Measurements from ENCODE around the gene SLC38A11.
"Not testable (repeated sequence)": the region's sequence is repeated elsewhere in the genome, so short reads cannot be mapped to it uniquely, and the experiment has no call there.

Gene SLC38A11

DNA sequence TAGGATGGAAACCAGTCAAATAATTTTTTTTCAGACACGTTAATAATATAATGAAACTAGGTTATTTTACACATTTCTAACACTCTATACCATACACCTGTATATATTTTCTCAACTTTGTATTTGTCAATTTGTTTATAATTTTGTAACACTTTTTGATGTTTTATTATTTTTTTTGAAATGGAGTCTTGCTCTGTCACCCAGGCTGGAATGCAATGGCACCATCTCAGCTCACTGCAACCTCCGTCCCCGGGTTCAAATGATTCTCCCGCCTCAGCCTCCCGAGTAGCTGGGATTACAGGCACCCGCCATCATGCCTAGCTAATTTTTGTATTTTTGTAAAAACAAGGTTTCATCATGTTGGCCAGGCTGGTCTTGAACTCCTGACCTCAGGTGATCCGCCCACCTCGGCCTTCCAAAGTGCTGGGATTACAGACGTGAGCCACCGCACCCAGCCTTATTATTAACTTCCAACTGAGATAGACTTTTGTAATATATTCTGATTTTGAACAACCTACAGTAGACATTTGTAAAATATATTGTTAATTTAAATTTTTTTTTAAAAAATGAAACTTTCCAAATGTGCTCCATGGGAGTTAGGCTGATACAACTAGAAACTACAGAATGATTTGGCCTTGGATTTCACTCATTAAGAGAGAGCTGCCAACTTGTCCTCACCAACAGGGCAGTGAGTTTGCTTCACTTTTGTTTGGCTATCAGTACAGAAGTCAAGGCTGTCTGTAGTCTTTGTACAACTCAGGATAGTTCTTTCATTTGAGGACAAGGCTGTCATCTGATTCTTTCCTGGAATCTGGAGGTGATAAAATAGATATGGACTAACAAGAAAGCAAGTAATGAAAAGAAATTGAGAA, 79.8 kb downstream of the SLC38A11 start:
- DNase-seq: no peak

DNA sequence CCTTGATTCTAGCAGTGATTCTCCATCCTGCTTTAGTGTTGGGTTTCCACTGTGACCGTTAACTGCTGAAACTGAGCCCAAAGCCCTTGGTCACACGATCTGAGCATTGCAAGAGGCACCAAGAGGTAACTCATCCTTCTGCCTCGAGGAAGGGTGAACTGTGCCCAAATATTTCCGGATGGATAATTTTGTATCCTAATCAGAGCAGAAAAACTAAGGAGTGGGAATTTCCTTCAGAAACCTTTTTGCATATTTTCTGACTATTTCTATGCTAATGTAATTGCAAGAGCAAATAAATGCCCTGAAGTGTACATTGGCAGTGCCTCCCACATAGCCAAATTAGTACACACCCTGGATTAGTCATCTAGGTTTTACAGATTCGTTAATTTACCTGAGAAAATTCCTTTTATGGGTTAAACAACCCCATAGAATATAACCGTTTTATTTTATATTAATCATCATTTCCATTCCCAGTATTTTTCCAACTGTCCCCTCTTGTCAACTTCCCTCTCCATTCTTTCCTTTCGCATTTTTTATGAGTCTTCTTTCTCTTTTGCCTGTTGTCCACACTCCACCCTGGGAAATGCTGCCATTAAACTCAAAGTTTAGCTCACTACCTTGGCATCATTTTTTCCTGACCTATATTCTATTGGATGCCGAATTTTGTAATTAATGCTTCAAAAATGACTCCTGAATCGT, 82.0 kb downstream of the SLC38A11 start:
- no peak for DNase-seq

DNA sequence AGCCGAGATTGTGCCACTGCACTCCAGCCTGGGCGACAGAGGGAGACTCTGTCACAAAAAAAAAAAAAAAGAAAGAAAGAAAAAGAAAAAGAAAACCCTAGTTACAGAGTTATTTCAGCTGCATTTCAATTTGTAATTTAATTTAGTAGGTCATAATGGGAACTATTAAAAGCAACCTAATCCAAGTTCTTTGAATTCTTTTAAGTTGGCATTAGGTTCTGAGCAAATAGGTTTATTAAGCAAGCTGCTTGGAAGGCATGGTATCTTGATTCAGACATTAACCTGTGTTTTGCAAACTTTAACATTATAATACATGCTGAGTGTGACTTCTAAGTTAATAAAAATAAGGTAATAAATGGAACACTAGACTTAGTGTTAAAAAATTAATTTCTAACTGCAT, 83.9 kb downstream of the SLC38A11 start:
- DNase-seq: no peak

DNA sequence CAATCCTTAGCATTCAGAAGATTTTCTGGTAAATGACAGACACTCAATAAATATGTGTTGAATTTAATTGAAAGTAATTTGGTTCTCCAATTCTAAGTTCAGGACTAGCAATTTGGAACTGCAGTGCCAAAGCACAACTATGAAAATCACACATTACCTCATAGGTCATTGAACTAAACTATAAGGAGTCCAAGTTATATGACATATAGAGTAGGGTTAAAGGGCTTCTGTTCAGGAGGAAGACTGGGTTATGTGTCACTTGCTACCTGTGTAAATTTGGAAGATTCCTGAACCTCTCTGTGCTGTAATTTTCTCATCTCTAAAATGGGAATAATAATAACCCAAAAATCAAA, 85.9 kb downstream of the SLC38A11 start:
- DNase-seq: no peak

DNA sequence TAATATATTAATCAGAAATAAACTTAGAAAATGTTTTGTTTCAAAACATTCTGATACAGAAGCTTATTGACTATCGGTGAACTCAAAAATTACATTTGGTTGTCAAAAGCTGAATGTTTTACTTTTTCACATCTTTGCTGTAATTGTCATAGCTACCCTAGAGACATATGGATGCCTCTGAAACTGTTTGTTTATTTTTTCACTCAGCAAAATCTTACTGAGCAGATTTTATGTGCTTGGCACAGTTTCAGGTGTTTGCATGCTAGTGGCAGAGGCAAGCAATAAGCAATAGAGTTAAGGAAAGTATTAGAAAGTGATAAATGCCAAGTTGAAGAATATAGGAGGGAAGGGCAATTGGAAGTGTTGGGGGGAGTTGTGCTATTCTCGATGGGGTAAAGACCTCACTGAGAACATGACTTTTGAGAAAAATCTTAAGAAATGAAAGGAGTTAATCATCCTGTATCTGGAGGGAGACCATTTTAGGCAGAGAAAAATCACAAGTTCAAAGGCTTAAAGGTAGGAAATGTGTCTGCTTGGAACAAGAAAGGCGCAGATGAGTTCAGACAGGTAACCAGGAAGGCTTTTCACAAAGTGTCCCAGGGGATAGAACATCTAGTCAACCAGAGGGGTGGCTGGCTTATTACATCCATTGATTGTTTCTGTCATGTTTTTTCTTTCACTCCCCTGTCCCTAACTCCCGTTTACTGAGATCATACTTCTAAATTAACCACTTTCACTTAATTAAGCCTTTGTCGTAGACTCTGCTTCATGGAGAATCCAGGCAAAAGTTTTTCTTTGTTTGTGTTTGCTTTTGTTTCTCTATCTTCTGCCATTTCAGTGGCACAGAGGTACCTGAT, 86.5 kb downstream of the SLC38A11 start:
- no peak for DNase-seq

DNA sequence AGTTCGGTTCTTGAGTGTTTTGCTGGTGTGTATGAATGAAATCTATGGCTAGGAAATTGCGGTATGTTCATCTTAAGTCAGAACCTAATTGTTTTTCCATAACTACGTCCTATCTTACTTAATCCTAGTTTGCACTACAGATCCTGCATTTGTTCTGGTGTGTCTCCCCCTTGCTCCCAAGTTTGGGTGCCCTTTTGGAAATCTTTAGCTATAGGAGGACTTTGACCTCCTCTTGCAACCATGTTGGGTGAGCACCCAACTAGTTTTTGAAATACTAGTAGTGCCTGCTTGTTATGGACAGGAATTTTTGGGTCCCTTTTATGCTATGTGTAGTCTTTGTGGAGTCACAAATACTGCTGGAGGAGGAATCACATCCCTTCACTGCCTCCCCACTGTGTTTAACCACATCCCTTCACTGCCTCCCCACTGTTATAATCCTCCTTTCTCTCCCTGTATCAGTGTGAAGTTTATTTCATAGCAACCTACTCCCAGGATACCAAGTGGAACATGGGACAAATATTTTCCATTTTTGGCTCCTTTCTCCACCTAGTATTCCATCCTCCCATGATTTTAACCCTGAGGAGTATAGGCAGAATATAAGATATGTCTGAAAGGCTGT, 87.4 kb downstream of the SLC38A11 start:
- DNase-seq: no peak

DNA sequence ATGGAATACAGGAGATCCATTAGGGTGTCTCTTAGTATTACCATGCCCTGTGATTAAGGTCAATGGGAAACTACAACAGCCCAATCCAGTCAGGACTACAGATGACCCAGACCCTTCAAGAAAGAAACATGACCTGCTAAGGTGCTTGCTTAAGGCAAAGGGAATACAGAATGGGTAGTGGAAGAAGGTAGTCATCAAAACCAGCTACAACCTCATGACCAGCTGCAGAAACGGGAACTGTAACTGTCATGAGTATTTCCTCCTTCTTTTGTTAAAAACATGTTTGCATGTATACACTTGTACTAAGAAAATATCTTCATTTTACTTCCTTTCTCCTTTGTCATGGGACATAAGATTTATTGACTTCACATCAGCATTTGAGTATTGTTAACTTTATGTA, 88.9 kb downstream of the SLC38A11 start:
- peak; percentile 32 to 39 for DNase-seq

DNA sequence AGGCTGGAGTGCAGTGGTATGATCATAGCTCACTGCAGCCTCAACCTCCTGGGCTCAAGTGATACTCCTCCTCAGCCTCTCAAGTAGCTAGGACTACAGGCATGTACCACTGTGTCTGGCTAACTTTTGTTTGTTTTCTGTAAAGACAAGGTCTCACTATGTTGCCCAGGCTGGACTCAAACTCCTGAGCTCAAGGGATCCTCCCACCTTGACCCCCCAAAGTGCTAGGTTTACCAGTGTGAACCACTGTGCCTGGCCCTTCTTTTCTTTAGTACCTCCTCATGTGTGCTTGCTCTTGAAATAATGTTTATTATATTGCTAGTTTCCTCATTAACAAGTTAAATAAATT, 94.7 kb downstream of the SLC38A11 start:
- DNase-seq: no peak

DNA sequence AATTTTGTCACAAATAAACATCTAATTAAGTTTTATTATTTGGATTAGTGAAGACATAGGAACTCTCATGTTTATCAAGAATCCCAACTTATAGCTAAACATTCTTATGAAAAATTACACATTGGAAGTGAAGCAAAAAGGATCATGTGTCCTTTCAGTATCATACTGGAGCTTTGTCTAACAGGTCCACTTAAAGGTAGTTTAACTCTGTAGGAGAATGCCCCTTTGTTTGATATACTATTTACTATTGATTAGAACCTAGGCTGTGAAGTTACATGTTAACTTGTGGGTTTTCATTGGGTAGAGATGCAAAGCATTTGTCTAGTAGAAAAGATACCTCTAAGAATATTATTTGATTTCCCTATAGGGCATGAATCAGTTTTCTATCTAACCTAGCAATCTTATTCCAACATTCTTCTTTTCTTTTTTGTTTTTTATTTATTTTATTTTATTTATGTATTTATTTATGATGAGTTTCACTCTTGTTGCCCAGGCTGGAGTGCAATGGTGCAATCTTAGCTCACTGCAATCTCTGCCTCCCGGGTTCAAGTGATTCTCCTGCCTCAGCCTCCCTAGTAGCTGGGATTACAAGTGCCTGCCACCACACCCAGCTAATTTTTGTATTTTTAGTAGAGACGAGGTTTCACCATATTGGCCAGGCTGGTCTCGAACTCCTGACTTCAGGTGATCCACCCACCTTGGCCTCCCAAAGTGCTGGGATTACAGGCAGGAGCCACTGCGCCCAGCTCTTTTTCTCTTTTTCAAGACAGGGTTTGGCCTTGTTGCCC, 95.2 kb downstream of the SLC38A11 start:
- DNase-seq: not testable (repeated sequence)

DNA sequence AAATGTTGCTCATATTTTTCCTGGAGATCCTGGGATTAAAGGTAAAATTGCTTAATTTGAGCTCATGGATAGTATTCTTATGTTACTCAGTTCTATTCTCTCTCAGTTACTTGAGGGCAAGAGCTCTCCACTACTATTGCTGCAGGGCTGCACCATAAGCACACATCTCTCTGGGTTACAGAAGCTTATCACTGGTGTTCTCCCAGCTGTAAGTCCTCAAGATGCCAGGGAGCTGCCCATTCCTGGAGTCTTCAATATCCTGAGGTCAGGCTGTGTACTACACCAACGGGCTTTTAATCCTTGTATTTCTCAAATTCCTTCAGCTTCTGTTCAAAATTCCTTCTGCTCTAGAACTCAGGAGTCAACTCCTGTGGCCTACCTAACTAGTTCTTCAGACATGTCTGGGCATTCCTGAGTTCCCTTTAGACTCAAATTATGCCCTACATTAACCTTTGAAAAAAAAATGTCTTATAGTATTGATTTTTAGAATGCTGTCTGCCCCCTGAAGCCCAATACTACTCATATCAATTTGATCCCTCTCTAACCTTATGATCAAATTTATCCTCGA, 96.0 kb downstream of the SLC38A11 start:
- no peak for DNase-seq

DNA sequence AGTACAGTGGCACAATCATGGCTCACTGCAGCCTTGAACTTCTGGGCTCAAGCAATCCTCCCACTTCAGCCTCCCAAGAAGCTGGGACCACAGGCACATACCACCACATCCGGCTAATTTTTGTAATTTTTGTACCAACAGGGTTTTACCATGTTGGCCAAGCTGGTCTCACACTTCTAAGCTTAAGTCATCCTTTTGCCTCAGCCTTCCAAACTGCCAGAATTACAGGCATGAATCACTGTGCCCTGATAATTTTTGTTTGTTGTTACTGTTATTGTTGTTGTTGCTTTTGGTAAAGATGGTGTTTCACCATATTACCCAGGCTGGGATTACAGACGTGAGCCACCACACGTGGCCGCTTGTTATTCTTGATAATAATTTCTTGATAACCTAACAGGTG, 103.2 kb downstream of the SLC38A11 start:
- DNase-seq: no peak

DNA sequence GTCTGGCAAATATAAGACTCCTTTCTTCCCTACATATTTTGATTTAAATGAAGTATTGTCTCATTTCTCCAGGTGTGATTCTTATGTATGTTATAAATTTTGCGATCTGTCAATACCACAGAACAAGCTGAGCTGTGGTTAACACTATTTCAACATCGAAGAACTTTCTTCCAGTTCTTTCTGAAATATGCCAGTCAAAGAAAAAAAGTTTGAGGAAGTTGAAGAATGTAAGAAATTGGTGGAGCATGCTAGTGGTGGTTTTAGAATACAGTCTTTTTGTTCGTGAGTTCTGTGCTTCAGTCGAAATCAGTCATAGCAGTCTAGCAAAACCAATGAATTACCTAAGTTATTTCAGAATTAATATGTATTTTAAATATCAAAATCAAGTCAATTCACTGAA, 105.1 kb downstream of the SLC38A11 start:
- peak; percentile 83 to 89 for DNase-seq

DNA sequence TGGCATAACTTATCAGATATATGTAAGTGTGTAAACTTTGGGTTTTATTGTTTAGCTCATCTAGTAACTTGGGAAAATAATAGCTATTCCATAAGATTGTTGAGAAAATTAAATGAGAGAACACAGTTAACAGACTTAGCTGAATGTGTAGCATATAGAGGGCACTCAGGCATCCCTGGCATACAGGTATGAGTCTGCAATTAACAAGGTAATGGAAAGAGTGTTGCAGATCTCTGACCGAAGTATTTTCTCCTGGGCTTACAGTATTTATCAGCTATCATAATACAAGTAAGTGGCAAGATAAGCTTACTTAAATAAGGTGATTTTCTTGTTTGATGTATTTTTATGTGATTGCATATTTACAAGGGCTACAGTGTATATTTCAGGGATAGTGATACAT, 105.8 kb downstream of the SLC38A11 start:
- DNase-seq: no peak

DNA sequence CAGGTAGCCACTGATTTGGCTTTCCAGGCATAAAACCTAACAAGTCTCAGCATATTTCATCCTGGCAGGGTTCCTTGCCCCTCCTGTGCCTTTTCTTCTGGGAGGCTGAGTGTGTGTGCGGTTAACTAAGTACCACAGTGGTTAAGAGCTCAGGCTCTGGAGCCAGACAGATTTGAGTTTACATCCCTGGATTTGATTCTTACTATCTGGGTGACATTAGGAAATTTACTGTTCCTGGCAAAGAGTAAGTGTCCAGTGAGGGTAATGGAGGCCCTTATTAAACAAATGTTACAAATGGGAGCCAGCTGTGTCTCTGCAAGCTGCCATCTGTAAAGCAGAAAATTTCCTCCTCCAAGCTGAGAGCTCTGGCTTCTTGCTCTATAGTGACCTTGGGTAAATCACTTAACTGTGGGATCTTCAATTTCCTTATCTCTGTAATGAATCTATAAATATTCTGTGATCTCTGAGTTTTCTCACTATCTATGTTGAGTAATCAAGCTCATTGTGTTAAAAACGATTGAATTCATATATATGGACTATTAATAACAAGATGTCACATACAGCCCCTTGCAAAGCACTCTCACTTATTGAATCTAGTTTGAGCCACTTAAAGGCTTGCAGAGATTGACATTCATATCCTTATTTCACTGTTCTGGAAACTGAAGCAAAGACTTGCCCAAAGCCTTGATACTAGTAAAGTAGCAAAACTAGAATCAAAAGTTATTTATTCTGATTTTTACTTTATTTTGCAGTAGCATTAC, 107.2 kb downstream of the SLC38A11 start:
- DNase-seq: no peak

DNA sequence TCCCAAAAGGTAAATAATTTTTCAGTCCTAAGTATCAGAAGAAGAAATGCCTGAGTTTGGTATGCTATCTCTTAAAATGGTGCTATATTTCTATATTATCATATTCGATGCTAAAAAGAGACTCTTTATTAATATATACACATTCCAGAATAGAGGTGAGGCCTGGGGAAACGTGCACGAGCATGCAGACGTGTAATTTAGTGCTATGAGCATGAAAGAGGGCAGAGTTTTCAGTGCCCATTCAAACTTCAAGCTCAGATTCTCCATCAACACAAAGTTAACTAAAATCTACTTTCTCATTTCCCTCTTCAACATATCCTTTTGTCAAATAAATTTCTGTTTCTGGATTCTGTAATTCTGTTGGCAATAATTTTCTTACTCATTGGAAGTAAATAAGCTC, 108.0 kb downstream of the SLC38A11 start:
- no peak for DNase-seq

DNA sequence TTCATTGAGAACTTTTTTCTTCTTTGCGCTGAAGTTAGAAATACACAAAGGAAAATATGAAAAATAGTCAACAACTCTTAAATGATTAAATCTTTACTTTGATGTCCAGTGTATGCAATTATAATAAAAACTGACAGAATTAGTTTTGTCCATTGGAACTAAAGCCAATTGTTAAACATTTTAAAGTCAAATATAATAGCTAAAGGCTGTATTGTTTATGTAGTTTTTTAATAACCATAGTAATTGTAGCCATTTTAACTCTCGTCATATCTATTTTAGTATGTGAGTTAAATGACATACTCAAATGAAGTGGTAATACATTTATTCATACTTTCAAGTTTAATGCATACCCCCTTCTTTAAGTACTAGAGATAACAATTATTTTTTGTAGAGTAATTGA, 109.0 kb downstream of the SLC38A11 start:
- no peak for DNase-seq

Data from Kasumi-1 (cell line).